Rectal smooth muscle tissue (tissue), 1 donor: ENCODE measurements around the gene CDK13.
A peak's percentile ranks its signal among the peaks of the same experiment; 100 is the strongest.
"Not testable (repeated sequence)": the region's sequence is repeated elsewhere in the genome, so short reads cannot be mapped to it uniquely, and the experiment has no call there.

ENCODE experiments used
- H3K27ac ChIP-seq: one replicate; pipeline ENCODE4 v1.7.0; 2013; ENCODE audit warnings: low read depth, low read length, inconsistent platforms
- H3K27me3 ChIP-seq: one replicate; pipeline ENCODE4 v1.7.0; 2013; ENCODE audit warnings: low read length; ENCODE audit not compliant: control insufficient read depth, insufficient read depth
- H3K36me3 ChIP-seq: one replicate; pipeline ENCODE4 v1.7.0; 2013; ENCODE audit warnings: low read length; ENCODE audit not compliant: control insufficient read depth, insufficient read depth
- H3K4me1 ChIP-seq: one replicate; pipeline ENCODE4 v1.7.0; 2013; ENCODE audit warnings: low read length; ENCODE audit not compliant: control insufficient read depth, insufficient read depth
- H3K4me3 ChIP-seq: one replicate; pipeline ENCODE4 v1.7.0; 2013; ENCODE audit warnings: low read length
- H3K9ac ChIP-seq: one replicate; pipeline ENCODE4 v1.7.0; 2013; ENCODE audit warnings: low read length

The CDK13 gene

DNA sequence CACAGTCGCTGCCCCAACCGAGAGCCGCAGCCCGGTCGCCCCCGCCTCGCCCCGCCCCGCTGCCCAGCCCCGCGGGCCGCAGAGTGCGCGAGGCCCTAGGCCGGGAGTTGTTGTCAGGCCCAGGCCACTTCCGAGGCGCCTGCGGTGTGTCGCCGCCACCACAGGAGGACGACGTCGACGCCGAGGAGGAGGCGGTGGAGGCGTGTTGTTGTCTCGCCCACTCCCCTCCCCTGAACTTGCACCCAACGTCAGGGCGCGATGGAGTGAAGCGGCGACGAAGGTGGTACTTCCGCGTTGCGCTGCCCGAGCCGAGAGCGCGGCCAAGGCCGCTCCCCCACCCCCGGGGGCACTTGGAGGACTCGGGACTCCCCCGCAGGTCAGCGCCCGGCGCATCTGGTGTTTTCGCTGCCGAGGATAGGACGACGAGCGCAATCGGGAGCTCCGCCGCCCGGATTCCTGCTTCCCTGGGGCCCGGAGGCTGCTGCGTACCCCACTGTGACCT, at the start of gene CDK13:
CDK13 (plus strand) TSS at position 286 of the 502 bp plus-strand sequence. CDS start 386 bp downstream, outside the sequence.
- Histone ChIP-seq H3K27ac (peak within 1 kb of the TSS; percentile 99), H3K36me3 (peaks cover 2% of the 10 kb centered on the region), H3K27me3 (no peaks in the 10 kb centered on the region), H3K9ac (peak within 1 kb of the TSS; percentile 92), H3K4me1 (peaks cover 16% of the 10 kb centered on the region), H3K4me3 (peak within 1 kb of the TSS; percentile 99)

DNA sequence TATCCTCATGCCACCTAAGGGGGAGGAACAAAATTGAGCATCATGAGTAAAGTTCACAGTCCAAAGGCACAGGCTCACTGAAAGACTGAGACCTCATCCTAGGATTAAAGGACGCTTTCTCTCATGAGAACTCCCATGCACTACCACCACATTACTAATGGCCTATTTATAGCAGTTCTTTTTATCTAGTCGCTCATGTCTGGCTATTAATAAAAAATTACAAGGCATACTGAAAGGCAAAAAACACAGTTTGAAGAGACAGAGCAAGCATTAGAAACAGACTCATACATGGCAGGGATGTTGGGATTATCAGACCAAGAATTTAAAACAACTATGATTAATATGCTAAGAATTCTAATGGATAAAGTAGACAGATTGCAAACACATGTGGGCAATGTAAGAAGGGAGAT, 46.0 kb upstream of the CDK13 start:
- Histone ChIP-seq H3K27ac (no peak overlapping the region), H3K9ac (no peak overlapping the region), H3K4me3 (no peak overlapping the region), H3K4me1 (no peaks in the 10 kb centered on the region), H3K36me3 (no peaks in the 10 kb centered on the region), H3K27me3 (no peaks in the 10 kb centered on the region)

DNA sequence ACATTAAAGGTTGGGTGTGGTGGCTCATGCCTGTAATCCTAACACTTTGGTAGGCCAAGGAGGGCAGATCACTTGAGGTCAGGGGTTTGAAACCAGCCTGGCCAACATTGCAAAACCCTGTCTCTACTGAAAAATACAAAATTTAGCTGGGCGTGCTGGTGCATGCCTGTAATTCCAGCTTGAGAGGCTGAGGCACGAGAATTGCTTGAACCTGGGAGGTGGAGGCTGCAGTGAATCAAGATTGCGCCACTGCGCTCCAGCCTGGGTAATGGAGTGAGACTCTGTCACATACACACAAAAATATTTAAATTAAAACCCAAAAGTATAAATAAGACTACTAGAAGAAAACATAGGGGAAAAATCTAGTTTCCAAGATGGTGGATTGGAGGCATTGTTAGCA, 41.9 kb upstream of the CDK13 start:
- no peak overlapping the region for H3K27ac ChIP-seq
- no peaks in the 10 kb centered on the region for H3K36me3 ChIP-seq
- H3K4me3 ChIP-seq: no peak overlapping the region
- no peak overlapping the region for H3K9ac ChIP-seq
- no peaks in the 10 kb centered on the region for H3K27me3 ChIP-seq
- no peaks in the 10 kb centered on the region for H3K4me1 ChIP-seq

DNA sequence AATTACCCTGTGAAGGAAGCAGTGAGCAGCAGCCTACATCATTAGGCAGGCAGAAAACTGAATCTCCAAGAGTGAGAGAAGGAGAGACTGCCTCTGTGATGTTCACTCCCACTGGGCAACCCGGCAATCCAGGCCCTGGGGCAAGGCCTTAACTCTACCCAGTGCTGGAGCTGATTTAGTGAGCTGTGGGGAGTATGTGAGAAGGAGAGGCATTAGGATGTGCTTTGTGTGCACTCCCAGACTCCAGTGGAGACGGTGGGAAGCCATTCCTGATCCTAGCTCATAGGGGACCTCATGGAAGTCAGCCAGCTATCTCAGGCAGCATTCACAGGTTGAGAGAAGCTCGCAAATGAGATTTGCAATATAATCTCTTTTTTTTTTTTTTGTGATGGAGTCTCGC, 41.1 kb upstream of the CDK13 start:
- Histone ChIP-seq H3K36me3 (no peaks in the 10 kb centered on the region), H3K9ac (no peak overlapping the region), H3K4me3 (no peak overlapping the region), H3K4me1 (no peaks in the 10 kb centered on the region), H3K27me3 (no peaks in the 10 kb centered on the region), H3K27ac (no peak overlapping the region)

- H3K27ac ChIP-seq: no peak overlapping the region
- H3K4me3 ChIP-seq: no peak overlapping the region
- no peaks in the 10 kb centered on the region for H3K36me3 ChIP-seq
- no peaks in the 10 kb centered on the region for H3K4me1 ChIP-seq
- H3K27me3 ChIP-seq: no peaks in the 10 kb centered on the region
- no peak overlapping the region for H3K9ac ChIP-seq
Observed at GRCh38 chr7:39909526-39909925, 40.5 kb upstream of the CDK13 start.

DNA sequence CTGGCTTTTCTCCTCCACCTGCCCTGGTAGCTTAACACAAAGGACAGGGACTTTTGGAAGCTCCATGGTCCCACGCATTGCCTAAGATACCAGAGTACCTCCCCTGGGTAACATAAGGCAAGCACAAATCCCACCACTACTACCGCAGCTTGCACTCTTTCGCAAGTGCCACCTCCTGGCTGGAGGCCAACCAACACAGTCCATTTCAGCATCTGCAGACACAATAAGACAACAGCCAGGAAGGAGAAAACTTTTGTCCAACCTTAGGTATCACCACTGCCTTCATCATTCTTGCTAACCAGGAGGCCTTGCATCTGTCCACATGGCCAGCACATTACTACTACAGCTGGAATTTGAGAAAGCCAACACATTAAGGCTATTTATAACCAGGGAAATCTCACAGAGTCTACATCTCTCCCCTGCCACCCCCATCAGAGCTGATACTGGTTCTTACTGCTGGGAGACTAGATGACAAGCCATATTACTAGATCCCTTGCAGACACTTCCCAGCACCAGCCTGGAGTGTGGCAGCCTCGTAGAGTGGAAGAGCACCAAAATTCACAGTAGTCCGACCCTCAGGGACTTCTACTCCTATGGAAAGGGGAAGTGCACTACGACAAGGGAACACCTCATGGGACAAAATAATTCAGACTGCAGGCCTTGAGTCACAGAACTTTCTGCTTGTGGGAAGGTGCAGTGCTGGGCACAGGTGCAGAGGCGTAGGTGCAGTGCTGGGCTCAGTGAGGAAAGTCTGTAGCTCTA, 39.8 kb upstream of the CDK13 start:
- Histone ChIP-seq H3K27me3 (no peaks in the 10 kb centered on the region), H3K27ac (no peak overlapping the region), H3K4me1 (no peaks in the 10 kb centered on the region), H3K9ac (no peak overlapping the region), H3K4me3 (no peak overlapping the region), H3K36me3 (no peaks in the 10 kb centered on the region)

- H3K4me3 ChIP-seq: no peak overlapping the region
- H3K27ac ChIP-seq: no peak overlapping the region
- no peaks in the 10 kb centered on the region for H3K4me1 ChIP-seq
- H3K36me3 ChIP-seq: no peaks in the 10 kb centered on the region
- no peaks in the 10 kb centered on the region for H3K27me3 ChIP-seq
- no peak overlapping the region for H3K9ac ChIP-seq
Observed at GRCh38 chr7:39911167-39911566, 38.9 kb upstream of the CDK13 start.

DNA sequence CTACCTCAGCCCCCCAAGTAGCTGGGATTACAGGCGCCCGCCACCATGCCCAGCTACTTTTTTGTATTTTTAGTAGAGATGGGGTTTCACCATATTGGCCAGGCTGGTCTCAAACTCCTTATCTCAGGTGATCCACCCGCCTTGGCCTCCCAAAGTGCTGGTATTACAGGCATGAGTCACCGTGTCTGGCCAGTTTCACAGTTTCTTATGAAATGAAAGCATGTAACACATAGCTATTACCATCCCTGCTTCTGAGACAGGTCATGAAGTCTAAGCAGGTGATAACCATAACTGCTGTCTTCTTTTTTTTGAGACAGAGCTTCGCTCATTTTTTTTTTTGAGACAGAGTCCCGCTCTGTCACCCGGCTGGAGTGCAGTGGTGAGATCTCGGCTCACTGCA, 34.2 kb upstream of the CDK13 start:
- not testable (repeated sequence) for H3K4me1 ChIP-seq

DNA sequence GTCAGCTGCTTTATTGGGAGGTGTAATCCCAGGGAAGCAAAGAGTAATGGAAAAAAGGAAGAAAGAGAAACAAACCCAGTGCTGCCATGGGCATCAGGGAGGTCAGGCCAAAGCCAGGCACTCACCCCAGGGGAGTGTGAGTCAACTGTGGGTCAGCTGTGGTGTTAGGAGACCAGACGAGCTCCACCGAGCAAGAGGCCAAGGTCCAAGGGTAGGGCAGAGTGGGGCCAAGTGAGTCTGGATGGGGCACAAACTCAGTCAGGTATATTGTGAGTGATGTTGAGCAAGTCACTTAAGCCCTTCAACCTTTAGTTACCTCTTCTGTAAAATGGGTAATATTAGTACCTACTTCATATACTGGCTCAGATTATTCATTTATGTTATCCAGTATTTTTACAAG, 30.4 kb upstream of the CDK13 start:
- H3K4me3 ChIP-seq: no peak overlapping the region
- no peak overlapping the region for H3K27ac ChIP-seq
- no peaks in the 10 kb centered on the region for H3K4me1 ChIP-seq
- H3K27me3 ChIP-seq: no peaks in the 10 kb centered on the region
- H3K36me3 ChIP-seq: no peaks in the 10 kb centered on the region
- H3K9ac ChIP-seq: no peak overlapping the region

More for the DNA sequence above, 34.2 kb upstream of the CDK13 start:
- H3K4me3 ChIP-seq, H3K27me3 ChIP-seq, H3K9ac ChIP-seq, H3K27ac ChIP-seq, H3K36me3 ChIP-seq: not testable (repeated sequence)

- Histone ChIP-seq H3K27me3 (no peaks in the 10 kb centered on the region), H3K27ac (no peak overlapping the region), H3K9ac (no peak overlapping the region), H3K36me3 (no peaks in the 10 kb centered on the region), H3K4me1 (no peaks in the 10 kb centered on the region), H3K4me3 (no peak overlapping the region)
Observed at GRCh38 chr7:39921506-39922175, 28.4 kb upstream of the CDK13 start.

- Histone ChIP-seq H3K36me3 (no peaks in the 10 kb centered on the region), H3K4me3 (no peak overlapping the region), H3K9ac (no peak overlapping the region), H3K27ac (no peak overlapping the region), H3K4me1 (no peaks in the 10 kb centered on the region), H3K27me3 (no peaks in the 10 kb centered on the region)
Observed at GRCh38 chr7:39922580-39922979, 27.5 kb upstream of the CDK13 start.

DNA sequence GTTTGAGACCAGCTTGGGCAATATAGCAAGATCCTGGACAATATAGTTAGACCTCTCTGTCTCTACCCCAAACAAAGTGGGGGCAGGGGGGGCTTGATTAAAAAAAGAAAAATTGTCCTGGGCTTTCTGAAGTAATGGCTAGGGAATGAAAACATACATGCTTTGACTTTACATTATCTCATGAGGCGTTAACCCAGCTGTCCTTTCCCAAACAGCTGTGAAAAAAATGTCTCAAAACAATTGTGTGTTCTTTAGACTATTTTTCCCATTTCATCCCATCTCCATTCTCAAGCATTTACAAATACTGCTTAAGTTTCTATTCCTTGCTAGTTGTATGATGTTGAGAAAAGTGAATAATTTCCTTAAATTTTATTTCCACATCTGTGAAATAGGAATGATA, 27.0 kb upstream of the CDK13 start:
- H3K36me3 ChIP-seq: no peaks in the 10 kb centered on the region
- no peak overlapping the region for H3K9ac ChIP-seq
- no peaks in the 10 kb centered on the region for H3K4me1 ChIP-seq
- H3K27me3 ChIP-seq: no peaks in the 10 kb centered on the region
- H3K27ac ChIP-seq: no peak overlapping the region
- no peak overlapping the region for H3K4me3 ChIP-seq

DNA sequence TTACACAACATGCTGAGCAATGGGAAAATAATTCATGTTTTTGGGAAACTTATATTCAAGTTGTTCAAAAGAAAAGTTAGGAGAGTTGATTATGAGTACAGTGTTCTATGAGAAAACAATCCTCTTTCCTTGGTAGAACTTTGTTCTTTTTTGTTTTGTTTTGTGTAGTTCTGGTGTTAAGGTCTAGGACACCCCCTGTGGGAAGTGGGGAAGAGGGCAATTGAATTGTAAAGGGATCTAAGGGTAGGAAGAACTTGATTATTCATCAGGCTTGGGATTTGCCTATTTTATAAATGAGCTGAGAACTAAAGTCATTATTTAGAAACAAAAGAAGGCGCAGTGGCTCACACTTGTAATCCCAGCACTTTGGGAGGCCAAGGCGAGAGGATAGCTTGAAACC, 25.9 kb upstream of the CDK13 start:
- Histone ChIP-seq H3K9ac (no peak overlapping the region), H3K36me3 (no peaks in the 10 kb centered on the region), H3K4me3 (no peak overlapping the region), H3K27me3 (no peaks in the 10 kb centered on the region), H3K27ac (no peak overlapping the region), H3K4me1 (no peaks in the 10 kb centered on the region)
